SH-SY5Y (cell line): Measurements from ENCODE around the gene GJD4.

ENCODE experiments used
- GATA2 ChIP-seq: IDR thresholded peaks from 2 replicates; pipeline ENCODE4 v1.6.1; 2011; ENCODE audit warnings: mild to moderate bottlenecking, low read depth, low read length
- GATA3 ChIP-seq: IDR thresholded peaks from 2 replicates; pipeline ENCODE4 v1.6.1; 2011; ENCODE audit warnings: low read depth, mild to moderate bottlenecking, low read length, moderate library complexity

GJD4 gene

DNA sequence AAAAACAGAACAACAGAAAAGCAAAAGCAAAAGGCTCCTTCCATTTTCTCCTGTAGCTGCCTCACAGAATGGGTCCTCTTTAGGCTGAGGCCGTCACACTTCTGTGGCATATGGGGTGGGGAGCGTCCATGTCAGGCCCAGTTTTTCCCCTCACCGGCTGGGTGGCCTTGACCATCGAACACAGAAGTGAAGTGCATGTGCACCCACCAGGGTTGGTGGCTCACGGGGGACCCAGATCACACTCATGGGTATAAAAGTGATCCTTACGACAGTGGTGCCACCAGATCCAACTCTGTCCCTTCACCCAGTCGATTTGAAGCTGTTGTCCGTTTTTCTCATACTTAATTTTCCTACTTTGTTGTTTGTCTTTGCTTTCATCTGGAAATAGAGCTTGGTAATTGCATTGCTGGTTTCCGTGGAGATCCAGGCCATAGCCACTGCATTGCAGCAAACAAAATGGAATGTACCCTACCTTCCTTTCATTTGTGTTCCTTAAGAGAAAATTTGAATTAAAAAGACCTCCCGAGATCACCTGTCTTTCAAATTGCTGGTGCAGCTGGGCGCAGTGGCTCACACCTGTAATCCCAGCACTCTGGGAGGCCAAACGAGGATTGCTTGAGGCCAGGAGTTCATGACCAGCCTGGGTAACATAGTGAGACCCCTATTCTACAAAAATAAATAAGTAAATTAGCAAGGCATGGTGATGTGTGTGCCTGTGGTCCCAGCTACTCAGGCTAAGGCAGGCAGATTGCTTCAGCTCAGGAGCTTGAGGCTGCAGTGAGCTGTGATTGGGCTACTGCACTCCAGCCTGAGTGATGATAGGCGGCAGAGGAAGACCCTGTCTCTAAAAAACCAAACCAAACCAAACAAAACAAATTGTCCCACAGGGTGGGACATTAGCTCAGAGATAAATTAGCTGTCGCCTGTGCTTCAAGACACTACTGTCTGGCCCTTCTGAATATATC, 10.7 kb upstream of the GJD4 start:
- TF ChIP-seq GATA3: no peak
- no peak for TF ChIP-seq GATA2

DNA sequence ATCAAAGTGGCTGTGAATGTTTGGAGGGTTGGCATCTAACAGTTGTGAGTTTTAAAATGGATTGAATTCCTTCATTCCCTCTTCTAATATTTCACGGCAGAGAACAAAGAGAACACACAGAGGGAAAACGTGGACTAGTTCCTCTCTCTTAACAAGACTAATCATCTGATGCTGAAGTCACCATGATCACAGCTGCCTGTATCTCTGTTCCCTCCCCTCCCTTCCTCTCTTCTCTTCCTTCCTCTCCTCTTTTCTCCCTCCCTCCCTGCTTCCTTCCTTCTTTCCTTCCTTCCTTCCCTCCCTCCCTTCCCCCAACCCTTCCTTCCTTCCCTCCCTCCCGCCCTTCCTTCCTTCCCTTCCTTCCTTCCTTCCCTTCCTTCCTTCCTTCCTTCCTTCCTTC, 10.0 kb upstream of the GJD4 start:
- TF ChIP-seq GATA2: no peak

DNA sequence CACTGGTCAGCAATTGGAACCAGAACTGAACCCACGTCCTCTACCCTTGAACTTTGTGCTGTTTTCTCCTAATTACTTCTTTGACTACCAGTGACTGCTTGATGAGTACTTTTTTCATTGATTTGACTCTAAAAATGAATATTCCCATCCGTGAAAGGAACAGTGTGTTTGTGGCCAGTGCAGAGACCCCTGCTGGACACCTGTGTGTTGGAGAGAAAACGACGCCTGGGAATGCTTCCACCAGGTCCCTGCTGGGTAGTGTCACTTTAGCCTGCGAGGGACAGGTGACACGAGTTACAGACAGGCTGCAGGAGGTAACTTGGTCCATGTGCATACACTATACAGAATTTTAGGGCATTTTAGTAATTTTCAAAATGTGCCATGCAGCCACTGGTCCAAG, 6.8 kb upstream of the GJD4 start:
- TF ChIP-seq GATA3 (no peak), GATA2 (no peak)

DNA sequence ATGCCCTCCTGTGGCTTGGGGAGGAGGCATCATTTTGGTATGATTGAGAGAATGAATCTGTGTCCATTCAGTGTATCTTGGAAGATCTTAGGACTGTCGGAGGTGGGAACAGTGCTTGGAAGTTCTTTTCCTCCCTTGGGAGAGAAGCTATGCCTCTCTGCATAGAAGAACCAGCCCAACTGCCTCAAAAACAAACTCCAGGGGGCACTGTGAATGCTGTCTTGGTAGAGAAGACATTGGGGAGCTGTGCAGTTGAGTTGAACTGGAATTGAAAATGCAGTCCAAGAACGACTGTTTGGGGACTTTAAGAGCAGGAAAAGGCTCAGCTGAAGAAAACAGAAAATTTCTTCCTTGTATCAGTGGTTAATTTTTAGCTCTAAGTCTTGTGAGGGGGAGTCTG, 4.9 kb upstream of the GJD4 start:
- TF ChIP-seq GATA3 (no peak), GATA2 (no peak)

DNA sequence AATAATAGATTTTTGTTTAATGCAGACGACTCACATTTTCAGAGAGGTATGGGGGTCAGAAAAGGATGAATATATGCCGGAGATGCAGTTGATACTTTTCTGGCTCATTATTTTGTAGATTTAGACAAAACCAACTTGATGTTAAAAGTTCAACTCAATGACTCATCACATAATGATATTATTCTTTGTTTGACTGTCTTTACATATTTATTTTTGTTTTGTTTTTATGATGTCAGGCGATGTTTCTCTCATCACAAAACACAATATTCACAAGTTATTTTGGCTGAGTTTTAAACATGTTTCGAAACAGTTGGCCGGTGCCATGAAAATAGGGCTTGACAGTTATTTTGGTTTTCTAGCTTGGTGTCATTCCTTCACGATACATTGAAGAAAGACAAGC, 1.3 kb downstream of the GJD4 start:
- TF ChIP-seq GATA3: no peak
- no peak for TF ChIP-seq GATA2

DNA sequence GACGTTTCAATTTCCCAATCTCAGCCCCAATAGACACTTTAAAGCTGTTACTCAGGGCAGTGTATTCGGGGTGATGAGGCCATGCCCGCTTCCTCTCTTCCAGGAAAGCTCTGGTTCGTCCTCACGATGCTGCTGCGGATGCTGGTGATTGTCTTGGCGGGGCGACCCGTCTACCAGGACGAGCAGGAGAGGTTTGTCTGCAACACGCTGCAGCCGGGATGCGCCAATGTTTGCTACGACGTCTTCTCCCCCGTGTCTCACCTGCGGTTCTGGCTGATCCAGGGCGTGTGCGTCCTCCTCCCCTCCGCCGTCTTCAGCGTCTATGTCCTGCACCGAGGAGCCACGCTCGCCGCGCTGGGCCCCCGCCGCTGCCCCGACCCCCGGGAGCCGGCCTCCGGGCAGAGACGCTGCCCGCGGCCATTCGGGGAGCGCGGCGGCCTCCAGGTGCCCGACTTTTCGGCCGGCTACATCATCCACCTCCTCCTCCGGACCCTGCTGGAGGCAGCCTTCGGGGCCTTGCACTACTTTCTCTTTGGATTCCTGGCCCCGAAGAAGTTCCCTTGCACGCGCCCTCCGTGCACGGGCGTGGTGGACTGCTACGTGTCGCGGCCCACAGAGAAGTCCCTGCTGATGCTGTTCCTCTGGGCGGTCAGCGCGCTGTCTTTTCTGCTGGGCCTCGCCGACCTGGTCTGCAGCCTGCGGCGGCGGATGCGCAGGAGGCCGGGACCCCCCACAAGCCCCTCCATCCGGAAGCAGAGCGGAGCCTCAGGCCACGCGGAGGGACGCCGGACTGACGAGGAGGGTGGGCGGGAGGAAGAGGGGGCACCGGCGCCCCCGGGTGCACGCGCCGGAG, 2.6 kb downstream of the GJD4 start:
- TF ChIP-seq GATA2: no peak
- TF ChIP-seq GATA3: no peak

DNA sequence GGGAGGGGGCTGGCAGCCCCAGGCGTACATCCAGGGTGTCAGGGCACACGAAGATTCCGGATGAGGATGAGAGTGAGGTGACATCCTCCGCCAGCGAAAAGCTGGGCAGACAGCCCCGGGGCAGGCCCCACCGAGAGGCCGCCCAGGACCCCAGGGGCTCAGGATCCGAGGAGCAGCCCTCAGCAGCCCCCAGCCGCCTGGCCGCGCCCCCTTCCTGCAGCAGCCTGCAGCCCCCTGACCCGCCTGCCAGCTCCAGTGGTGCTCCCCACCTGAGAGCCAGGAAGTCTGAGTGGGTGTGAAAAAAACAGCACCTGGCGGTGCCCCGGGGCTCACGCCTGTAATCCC, 3.2 kb downstream of the GJD4 start:
- TF ChIP-seq GATA3 (no peak), GATA2 (no peak)

DNA sequence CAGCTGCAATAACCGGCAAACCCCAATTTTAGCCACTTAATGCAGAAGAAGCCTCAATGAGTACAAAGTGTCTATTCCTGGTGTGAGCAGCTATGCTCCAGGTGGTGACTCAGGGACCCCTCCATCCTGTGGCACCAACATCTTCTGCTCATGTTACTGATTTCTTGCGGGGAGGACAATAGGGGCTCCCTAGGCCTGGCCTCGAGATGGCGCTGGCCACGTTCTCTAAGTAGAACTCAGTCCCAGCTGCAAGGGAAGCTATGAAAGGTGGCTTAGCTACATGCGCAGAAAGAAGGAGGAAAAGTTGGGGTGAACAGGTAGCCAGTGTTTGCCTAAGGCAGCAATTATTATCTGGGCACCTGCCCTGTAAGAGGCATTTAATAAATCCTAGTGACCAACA, 6.6 kb downstream of the GJD4 start:
- TF ChIP-seq GATA3 (no peak), GATA2 (no peak)

DNA sequence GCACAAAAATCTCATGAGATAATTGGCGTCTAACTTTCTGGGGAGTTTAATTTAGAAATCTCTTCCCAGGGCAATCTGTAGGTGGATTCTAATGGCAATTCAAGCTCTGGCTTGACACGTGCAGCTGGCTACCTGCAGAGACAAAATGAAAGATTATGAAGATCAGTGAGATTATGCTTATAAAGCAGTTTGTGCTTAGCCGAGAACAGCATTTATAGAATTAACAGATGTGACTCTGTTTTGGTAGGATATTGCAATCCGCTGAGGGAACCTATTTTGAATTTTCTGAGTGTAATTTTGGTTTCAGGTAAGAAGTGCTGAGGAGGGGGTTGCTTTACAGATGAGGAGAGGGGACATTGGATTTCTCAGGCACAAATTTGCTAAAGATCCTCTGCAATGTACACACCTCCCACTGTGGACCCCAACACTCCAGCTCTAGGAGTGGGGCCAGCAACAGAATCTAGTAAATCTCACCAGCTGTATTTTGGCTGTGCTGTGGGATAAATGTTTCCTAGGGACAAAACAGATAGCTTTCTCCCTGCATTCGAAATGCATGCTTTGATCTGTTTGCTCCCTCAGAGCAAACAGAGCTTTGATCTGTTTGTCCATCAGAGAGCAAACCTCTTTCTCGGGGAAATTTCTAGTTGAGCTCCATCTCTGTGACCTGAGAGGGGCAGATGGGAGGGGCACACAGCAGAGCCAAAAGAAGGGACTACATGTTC, 7.4 kb downstream of the GJD4 start:
- no peak for TF ChIP-seq GATA3
- no peak for TF ChIP-seq GATA2

DNA sequence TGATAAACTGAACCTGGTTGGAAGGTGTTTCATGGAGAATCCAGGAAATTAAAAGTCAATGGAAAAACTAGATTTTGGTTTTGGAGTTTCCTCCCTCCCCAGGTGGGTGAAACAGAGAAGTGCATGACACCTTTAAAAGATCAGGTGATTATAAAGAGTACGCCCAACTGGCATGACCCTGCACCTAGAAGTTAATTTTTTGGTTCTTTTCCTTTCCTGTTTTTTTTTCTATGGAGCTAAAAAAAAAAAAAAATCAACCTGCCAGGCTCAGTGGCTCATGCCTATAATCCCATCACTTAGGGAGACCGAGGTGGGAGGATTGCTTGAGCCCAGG, 7.9 kb downstream of the GJD4 start:
- TF ChIP-seq GATA3: no peak
- no peak for TF ChIP-seq GATA2

DNA sequence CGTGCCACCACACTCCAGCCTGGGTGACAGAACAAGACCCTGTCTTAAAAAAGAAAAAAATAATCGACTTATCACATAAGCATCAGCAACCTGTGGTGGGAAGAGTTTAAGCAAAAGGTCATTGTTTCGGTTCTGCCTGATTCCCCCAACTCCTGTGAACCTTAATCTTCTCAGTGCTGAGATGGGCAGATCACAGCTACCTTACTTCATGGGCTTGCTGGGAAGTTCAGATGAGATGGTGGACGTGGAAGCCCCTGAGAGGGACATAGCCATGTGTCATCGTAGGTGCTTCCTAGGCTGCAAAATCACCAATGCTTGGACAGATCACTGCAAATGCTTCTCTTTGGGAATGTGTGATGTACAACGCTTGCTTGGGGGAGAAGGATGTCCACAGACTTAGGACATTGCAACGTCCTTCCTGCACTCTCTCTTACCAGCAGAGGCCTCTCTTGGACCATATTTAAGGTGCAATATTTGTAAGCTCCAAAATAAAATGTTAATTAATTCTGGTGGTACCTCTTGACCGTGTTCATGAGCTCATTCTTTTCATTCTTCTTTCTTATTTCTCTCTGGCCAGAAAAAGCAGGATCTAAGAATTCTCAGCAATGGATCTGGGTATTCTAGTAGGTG, 8.6 kb downstream of the GJD4 start:
- TF ChIP-seq GATA2 (no peak), GATA3 (no peak)

DNA sequence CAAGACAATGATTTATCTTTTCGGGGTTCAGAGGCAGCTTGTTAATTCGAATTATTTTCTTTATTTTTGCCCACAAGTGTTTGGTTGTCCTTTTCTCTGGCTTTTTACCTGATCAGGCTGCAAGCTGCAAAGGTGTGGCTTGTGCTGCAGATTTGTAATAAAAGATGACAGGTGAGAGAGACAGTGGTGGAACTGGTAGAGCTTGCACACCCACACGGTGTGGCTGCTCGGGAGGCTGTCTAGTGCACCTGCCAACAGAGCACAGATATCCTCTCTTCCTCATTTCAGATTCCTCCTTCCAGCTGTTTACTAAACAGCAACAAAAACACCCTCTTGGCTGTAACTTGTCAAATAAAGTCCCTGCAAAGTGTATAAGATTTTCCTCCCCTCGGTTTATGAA, 9.2 kb downstream of the GJD4 start:
- TF ChIP-seq GATA2: no peak
- no peak for TF ChIP-seq GATA3

DNA sequence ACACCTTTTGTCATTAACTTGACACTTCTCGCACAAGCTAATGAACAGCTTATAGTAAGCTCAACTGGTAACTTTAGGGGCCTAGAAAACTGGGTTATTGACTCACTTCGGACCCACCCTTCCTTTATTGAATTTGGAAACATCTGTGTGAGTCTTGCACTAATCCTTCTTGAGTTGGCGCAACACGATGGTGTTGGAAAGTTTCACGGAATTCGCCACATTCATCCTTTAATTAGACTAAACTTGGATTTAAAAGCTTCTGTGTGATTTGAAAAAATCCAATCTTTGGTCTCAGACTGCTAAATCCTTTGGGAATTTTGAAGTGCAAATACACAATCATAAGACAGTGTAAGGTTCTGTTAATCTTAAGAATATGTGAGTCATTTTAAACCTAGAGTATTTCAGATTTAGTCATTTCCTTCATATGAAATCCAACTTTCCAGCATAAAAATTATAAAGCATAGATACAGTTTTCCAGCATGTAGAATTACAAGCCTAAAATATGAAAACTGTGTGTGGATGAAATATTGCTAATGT, 21.9 kb downstream of the GJD4 start:
- TF ChIP-seq GATA2 (no peak), GATA3 (no peak)

DNA sequence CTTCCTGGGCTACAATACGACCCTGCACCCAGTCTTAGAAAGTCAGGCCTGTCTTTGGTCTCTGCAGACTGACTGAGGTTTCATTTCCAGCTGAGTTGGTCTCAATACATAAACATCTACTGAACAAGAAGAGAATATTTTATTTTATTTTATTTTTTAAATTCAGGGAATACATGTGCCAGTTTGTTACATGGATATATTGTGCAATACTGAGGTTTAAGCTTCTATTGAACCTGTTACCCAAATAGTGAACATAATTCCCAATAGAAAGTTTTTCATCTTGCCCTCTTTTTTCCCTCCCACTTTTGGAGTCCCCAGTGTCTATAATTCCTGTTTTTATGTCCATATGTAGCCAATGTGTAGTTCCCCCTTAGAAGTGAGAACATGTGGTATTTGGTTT, 26.3 kb downstream of the GJD4 start:
- TF ChIP-seq GATA2 (no peak), GATA3 (no peak)

DNA sequence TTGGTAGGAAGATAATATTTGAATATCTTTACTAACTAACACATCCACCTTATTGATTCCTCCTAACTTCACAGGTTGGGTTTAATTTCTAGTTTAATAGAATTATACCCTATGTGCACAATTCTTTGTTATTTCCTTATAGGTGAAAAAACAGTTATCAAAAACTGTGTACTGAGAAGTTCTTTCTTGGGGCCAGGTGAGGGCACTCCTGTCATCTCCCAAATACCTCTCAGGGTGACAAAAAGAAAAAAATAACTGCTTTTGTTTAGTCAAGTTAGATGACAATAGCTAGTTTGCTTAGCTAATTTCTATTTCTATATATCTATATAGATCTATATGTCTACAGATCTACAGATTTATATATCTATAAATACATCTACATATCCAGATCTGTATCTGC, 26.9 kb downstream of the GJD4 start:
- TF ChIP-seq GATA2: no peak
- no peak for TF ChIP-seq GATA3
